Loucy (cell line): ENCODE data around the gene TEKT1.

ENCODE experiments used
- H2AFZ ChIP-seq: fragments of 200-600 bp; sonication (generic); 2 replicates; pipeline ENCODE4 v1.6.0; 2016; ENCODE audit warnings: antibody characterized with exemption, mild to moderate bottlenecking, low read length, moderate library complexity
- H3F3A ChIP-seq: fragments of 200-600 bp; 2 replicates; pipeline ENCODE4 v1.6.0; 2016; ENCODE audit warnings: antibody characterized with exemption, low read depth, mild to moderate bottlenecking
- H3K27me3 ChIP-seq: fragments of 200-600 bp; sonication (generic); 2 replicates; pipeline ENCODE4 v1.6.1; 2014; ENCODE audit warnings: low read length, mild to moderate bottlenecking; ENCODE audit not compliant: insufficient read depth, poor library complexity, severe bottlenecking
- H3K36me3 ChIP-seq: fragments of 200-600 bp; sonication (generic); 2 replicates; pipeline ENCODE4 v1.6.1; 2016; ENCODE audit warnings: low read length; ENCODE audit not compliant: insufficient read depth
- H3K4me1 ChIP-seq: fragments of 200-600 bp; sonication (generic); 2 replicates; pipeline ENCODE4 v1.5.1; 2014; ENCODE audit warnings: low read length, mild to moderate bottlenecking; ENCODE audit not compliant: insufficient read depth, poor library complexity, severe bottlenecking
- H3K4me2 ChIP-seq: fragments of 200-600 bp; sonication (generic); 2 replicates; pipeline ENCODE4 v1.6.0; 2014; ENCODE audit warnings: antibody characterized with exemption, low read length, low read depth, mild to moderate bottlenecking; ENCODE audit not compliant: poor library complexity, severe bottlenecking
- H3K4me3 ChIP-seq: fragments of 200-600 bp; sonication (generic); 2 replicates; pipeline ENCODE4 v1.5.1; 2014; ENCODE audit warnings: low read length, mild to moderate bottlenecking, mixed read lengths; ENCODE audit not compliant: poor library complexity, severe bottlenecking
- H3K79me2 ChIP-seq: fragments of 200-600 bp; sonication (generic); 2 replicates; pipeline ENCODE4 v1.6.1; 2014; ENCODE audit warnings: low read length; ENCODE audit not compliant: insufficient read depth
- H3K9ac ChIP-seq: fragments of 200-600 bp; sonication (generic); 2 replicates; pipeline ENCODE4 v1.6.0; 2014; ENCODE audit warnings: mild to moderate bottlenecking, low read depth, low read length, moderate library complexity; ENCODE audit not compliant: poor library complexity, severe bottlenecking
- H3K9me2 ChIP-seq: fragments of 200-600 bp; sonication (generic); replicated peaks from 2 replicates; pipeline ENCODE4 v1.6.1; 2016; ENCODE audit warnings: low read depth, low read length, mixed read lengths
- H3K9me3 ChIP-seq: fragments of 200-600 bp; sonication (generic); 2 replicates; pipeline ENCODE4 v1.6.1; 2014; ENCODE audit warnings: mild to moderate bottlenecking, antibody characterized with exemption, low read length, low read depth; ENCODE audit not compliant: insufficient read depth
- H4K20me1 ChIP-seq: fragments of 200-600 bp; sonication (generic); 2 replicates; pipeline ENCODE4 v1.6.0; 2014; ENCODE audit warnings: antibody characterized with exemption, low read length, mild to moderate bottlenecking; ENCODE audit not compliant: insufficient read depth, poor library complexity, severe bottlenecking
- EZH2phosphoT487 ChIP-seq: fragments of 200-600 bp; IDR thresholded peaks from 2 replicates; pipeline ENCODE4 v1.6.1; 2018; ENCODE audit warnings: antibody characterized with exemption, mild to moderate bottlenecking, moderate library complexity, borderline replicate concordance
- TF ChIP-seq, protein P1 (sequence below): fragments of 200-600 bp; sonication (generic); conservative IDR thresholded peaks from 2 replicates; pipeline ENCODE4 v1.5.1; 2014; ENCODE audit warnings: mild to moderate bottlenecking, antibody characterized with exemption, low read length

The TEKT1 gene

DNA sequence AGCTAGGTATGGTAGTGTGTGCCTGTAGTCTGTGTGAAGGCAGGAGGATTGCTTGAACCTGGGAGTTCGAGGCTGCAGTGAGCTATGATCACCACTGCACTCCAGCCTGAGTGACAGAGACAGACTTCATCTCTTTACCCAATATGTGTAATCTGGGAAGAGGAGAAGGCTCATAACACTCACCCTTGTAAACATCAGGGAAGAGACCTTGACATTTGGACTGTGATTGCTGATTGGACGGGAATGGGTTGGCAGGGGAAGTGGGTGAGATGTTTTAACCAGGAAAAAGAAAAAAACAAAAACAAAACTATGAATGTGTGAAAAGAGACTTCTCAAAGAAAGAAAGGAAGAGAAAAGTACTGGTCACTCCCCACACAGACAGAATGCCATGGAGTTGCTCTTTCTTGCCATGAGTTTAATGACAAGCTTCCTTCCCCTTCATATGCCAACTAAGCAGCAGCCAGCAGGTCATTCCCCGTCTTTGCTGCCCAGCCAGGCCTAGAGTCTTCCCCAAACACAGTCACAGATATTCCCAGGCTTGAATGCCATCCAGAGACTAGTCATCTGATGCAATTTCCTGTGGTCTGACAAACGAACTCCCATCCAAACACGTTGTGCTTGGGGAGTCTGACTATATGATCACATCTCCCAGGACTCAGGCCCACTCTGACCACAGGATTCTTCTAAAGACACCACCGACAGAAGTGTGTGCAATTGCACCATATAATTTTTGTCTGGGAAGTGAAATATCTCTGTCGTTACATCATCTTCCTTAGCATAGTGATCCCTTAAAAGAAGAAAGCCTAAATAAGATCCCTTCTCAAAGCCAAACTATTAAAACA is 79.2 kb downstream of the TEKT1 start:
- H3F3A ChIP-seq = no peaks in the 10 kb centered on the region
- TF ChIP-seq, protein P1, sequence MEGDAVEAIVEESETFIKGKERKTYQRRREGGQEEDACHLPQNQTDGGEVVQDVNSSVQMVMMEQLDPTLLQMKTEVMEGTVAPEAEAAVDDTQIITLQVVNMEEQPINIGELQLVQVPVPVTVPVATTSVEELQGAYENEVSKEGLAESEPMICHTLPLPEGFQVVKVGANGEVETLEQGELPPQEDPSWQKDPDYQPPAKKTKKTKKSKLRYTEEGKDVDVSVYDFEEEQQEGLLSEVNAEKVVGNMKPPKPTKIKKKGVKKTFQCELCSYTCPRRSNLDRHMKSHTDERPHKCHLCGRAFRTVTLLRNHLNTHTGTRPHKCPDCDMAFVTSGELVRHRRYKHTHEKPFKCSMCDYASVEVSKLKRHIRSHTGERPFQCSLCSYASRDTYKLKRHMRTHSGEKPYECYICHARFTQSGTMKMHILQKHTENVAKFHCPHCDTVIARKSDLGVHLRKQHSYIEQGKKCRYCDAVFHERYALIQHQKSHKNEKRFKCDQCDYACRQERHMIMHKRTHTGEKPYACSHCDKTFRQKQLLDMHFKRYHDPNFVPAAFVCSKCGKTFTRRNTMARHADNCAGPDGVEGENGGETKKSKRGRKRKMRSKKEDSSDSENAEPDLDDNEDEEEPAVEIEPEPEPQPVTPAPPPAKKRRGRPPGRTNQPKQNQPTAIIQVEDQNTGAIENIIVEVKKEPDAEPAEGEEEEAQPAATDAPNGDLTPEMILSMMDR = no peak
- TF ChIP-seq EZH2phosphoT487 = no peak
- no peaks in the 10 kb centered on the region for H4K20me1 ChIP-seq
- peak overlapping the region; percentile 25 for H2AFZ ChIP-seq
- H3K9me2 ChIP-seq = no peaks in the 10 kb centered on the region
- H3K4me3 ChIP-seq = no peak overlapping the region
- no peaks in the 10 kb centered on the region for H3K4me1 ChIP-seq
- H3K9ac ChIP-seq = no peak overlapping the region
- H3K27me3 ChIP-seq = no peaks in the 10 kb centered on the region
- no peaks in the 10 kb centered on the region for H3K79me2 ChIP-seq
- H3K4me2 ChIP-seq = no peak overlapping the region
- H3K36me3 ChIP-seq = no peaks in the 10 kb centered on the region
- no peaks in the 10 kb centered on the region for H3K9me3 ChIP-seq

DNA sequence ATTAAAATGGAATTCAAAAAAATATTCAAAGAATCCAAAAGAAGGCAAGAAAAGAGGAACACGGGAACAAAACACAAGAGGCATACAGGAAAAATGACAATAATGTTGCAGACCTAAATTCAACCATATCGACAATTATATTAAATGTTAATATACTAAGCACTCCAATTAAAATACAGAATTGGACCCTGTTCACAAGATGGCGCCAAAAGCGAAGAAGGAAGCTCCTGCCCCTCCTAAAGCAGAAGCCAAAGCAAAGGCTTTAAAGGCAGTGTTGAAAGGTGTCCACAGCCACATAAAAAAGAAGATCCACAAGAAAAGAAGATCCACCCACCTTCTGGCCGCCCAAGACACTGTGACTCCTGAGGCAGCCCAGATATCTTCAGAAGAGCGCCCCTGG is 82.0 kb downstream of the TEKT1 start:
- no peaks in the 10 kb centered on the region for H4K20me1 ChIP-seq
- H3K9me3 ChIP-seq = no peaks in the 10 kb centered on the region
- no peak overlapping the region for H3K4me3 ChIP-seq
- no peaks in the 10 kb centered on the region for H3K36me3 ChIP-seq
- no peak overlapping the region for H2AFZ ChIP-seq
- no peak for TF ChIP-seq EZH2phosphoT487
- TF ChIP-seq, protein P1 = peak; percentile 42
- H3K9ac ChIP-seq = no peak overlapping the region
- no peaks in the 10 kb centered on the region for H3K79me2 ChIP-seq
- H3K4me2 ChIP-seq = no peak overlapping the region
- H3F3A ChIP-seq = no peaks in the 10 kb centered on the region
- H3K27me3 ChIP-seq = no peaks in the 10 kb centered on the region
- no peaks in the 10 kb centered on the region for H3K4me1 ChIP-seq
- no peaks in the 10 kb centered on the region for H3K9me2 ChIP-seq

DNA sequence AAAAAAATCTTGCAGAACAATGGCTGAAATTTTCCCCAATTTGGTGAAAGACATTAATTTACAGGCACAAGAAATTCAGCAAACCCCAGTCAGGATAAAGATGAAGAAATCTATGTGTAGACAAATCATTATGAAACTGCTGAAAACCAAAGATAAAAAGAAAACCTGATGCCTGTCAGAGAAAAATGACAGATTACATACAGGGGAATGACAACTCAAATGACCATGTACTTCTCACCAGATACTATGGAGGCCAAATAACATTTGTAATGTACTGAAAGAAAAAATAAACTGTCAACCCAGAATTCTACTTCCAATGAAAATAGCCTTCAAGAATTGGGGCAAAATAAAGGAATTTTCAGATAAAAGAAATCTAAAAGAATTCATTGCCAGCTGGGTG is 82.9 kb downstream of the TEKT1 start:
- Histone ChIP-seq H3K4me2 (no peak overlapping the region), H3K9me2 (no peaks in the 10 kb centered on the region), H4K20me1 (no peaks in the 10 kb centered on the region), H3K79me2 (no peaks in the 10 kb centered on the region), H3K4me1 (no peaks in the 10 kb centered on the region), H2AFZ (no peak overlapping the region), H3K4me3 (no peak overlapping the region), H3K36me3 (no peaks in the 10 kb centered on the region), H3K9ac (no peak overlapping the region), H3K27me3 (no peaks in the 10 kb centered on the region), H3K9me3 (no peaks in the 10 kb centered on the region), H3F3A (no peaks in the 10 kb centered on the region)
- TF ChIP-seq, protein P1 = no peak
- TF ChIP-seq EZH2phosphoT487 = no peak
